ENCODE results near the gene ZNF831.

DNA sequence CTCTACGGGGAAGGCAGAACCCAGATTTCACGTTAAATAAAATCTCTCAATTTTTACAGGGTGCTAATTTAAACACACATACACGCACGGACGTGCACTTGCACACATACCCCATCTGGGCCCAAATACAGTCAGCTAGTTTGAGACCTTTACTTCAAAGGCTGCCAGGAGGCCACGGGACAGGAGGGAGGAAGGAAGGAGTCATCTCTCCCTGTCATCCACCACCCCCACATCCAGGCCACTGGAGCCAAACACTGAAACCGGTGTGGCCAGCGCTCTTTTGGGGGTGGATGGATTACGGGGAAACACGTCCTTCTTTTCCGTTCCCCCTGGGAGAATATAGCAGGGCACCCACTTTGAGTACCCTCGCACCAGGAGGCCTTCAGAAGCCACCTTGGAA lies 60.1 kb downstream of the ZNF831 start:
- no peak for TF ChIP-seq EP300 (IDR thresholded peaks at IDR 0.05; ENCODE audit: borderline replicate concordance)
- no peak for TF ChIP-seq REST (IDR thresholded peaks at IDR 0.05; ENCODE audit: low read depth)
- no peak for TF ChIP-seq TEAD4 (IDR thresholded peaks at IDR 0.05)
- TF ChIP-seq CREB1 (IDR thresholded peaks at IDR 0.05; ENCODE audit: low read depth), result no peak
- TF ChIP-seq RAD21 (IDR thresholded peaks at IDR 0.05; ENCODE audit: low read depth), result no peak
- no peak for TF ChIP-seq EGR1 (IDR thresholded peaks at IDR 0.05)
- TF ChIP-seq TAF1 (IDR thresholded peaks at IDR 0.05; ENCODE audit: low read depth), result no peak
- TF ChIP-seq FOXM1 (IDR thresholded peaks at IDR 0.05; ENCODE audit: borderline replicate concordance, low read depth), result no peak
- TF ChIP-seq ZBTB7A (IDR thresholded peaks at IDR 0.05; ENCODE audit: low read depth), result no peak
- no peak for TF ChIP-seq YY1 (IDR thresholded peaks at IDR 0.05; ENCODE audit: low read depth)
- TF ChIP-seq NFIC (IDR thresholded peaks at IDR 0.05), result no peak
- TF ChIP-seq USF1 (IDR thresholded peaks at IDR 0.05), result no peak
